ENCODE measurements around the gene NXF1.
"Not testable (repeated sequence)": the region's sequence is repeated elsewhere in the genome, so short reads cannot be mapped to it uniquely, and the experiment has no call there.

The NXF1 gene

GRCh38 chr11:62835336-62835735 lies 30.1 kb upstream of the NXF1 start:
- DNase-seq = no peak
- in situ Hi-C loops (cut with MboI; ENCODE audit: low pct_unique_long_range_greater_than_20kb, low sequenced_read_pairs) = no loop called here

DNA sequence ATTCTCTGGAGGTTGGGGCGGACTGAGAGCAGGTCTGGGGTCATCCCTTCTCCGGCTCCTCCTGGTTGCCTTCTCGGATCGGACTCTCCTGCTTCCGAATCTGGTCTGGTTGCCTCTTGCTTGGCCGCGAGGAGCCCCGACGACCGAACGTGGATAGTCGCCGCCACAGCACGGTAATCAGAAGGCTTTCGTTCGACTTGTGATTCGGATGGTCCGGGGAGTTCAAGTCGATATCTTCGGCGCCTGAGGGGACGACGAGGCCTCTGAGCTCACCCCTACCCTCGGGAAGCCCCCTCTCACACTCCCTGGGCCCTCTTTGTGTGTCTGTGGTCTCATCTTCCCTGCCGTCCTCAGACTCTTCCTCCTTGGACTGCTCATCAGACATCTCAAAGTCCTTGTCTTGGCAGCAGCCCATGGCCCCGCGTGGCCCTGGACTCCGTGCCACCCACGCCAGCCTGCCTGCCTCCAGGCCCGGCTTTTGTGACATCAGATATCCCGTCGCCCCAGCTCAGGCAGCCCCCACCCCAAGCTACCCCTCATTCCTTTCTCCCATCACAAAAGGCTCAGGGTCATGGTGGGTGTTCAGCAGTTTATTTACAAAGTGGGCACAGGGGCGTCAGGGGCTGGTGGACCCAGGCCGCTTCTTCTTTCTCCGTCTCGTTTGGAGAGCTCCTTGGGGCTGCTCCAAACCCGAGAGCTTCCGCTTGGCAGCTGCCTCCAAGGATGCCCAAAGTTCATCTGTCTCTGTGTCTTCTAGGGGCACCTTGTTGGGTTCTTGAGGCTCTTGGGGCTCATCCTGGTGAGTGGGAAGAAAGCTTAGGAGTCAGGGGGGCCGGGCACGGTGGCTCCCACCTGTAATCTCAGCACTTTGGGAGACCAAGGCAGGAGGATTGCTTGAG lies 27.3 kb upstream of the NXF1 start, which contains the start of gene TEX54:
Gene TEX54, minus strand, starts transcription at position 506 of the 899 bp plus-strand sequence.
- DNase-seq = no peak
- in situ Hi-C loops (cut with MboI; ENCODE audit: low pct_unique_long_range_greater_than_20kb, low sequenced_read_pairs) = no loop called here

GRCh38 chr11:62831520-62832335 lies 26.5 kb upstream of the NXF1 start, which contains the start of gene STX5:
Gene STX5 (minus strand): TSS chr11:62832051. CDS start chr11:62831243, 808 bp downstream.
- in situ Hi-C loops (cut with MboI; ENCODE audit: low pct_unique_long_range_greater_than_20kb, low sequenced_read_pairs) = no loop called here
- DNase-seq = peak; percentile 98

DNA sequence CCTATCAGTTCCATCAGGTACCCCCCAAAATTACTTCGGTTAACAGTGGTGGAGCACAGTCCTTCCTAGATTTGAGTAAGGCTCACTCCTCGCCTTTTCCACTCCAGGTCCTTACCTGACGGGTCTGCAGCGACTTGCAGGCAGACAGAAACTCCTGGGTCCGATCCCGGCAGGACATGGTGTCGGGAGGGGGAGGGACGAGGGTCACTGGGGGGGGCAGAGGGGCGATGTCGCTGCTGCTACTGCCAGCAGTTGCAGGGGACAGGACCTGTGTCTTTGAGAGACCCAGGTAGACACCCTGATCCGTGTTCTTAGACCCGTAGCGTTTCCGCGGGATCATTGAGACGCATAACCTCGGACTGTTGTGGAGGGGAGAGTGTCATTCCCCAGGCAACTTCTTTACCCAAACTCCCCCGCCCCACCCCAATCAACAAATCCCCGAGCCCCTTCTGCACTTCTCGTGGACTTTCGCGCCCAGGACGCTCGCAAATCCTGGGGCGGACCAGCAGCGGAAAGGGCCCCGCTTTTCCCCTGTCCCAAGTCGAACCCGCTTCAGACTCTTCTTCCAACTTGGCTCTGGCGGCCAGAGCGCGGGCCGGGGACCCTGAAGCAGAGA lies 25.8 kb upstream of the NXF1 start:
- DNase-seq = no peak
- in situ Hi-C loops (cut with MboI; ENCODE audit: low pct_unique_long_range_greater_than_20kb, low sequenced_read_pairs) = no loop called here

DNA sequence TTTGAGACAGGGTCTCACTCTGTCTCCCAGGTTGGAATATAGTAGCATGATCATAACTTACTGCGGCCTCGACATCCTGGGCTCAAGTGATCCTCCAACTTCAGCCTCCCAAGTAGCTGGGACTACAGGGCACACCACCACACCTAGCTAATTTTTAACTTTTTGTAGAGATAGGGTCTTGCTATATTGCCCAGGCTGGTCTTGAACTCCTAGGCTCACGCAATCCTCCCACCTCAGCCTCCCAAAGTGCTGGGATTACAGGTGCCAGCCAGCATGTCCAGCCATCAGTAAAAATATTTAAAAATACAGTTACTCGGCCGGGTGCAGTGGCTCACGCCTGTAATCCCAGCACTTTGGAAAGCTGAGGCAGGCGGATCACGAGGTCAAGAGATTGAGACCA lies 22.9 kb upstream of the NXF1 start:
- in situ Hi-C loops (cut with MboI; ENCODE audit: low pct_unique_long_range_greater_than_20kb, low sequenced_read_pairs) = not testable (repeated sequence)

DNA sequence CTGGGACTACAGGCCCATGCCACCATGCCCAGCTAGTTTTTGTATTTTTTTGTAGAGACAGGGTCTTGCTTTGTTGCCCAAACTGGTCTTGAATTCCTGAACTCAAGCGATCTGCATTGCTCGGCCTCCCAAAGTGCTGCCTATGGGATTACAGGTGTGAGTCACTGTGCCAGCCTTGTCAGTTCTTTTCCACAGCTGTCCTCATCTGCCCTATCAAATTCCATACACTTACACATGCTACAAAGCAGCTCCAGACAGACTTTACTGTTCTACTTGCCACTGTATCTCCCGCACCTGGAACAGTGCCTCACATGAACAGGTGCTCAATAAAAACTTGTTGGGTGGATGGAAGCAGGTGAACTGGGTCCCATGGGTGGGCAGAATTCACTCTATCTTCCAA lies 18.4 kb upstream of the NXF1 start:
- DNase-seq = no peak
- in situ Hi-C loops (cut with MboI; ENCODE audit: low pct_unique_long_range_greater_than_20kb, low sequenced_read_pairs) = no loop called here

More for the DNA sequence above, 22.9 kb upstream of the NXF1 start:
- DNase-seq = not testable (repeated sequence)

DNA sequence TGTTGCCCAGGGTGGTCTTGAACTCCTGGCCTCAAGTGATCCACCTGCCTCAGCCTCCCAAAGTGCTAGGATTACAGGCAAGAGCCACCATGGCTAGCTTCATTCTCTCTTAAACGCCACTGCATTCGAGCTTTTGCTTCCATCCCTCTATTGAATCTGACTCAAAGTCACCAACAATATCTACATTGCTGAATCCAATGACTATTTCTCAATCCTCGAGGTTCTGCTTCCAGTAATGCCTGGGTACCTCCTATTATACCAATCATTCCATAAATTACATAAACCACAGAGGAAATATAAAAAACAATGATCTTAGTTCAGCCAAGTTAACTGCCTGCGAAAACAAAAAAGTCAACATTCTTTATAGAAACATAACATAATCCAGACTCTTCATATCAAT lies 11.9 kb upstream of the NXF1 start:
- in situ Hi-C loops (cut with MboI; ENCODE audit: low pct_unique_long_range_greater_than_20kb, low sequenced_read_pairs) = no loop called here
- DNase-seq = no peak

DNA sequence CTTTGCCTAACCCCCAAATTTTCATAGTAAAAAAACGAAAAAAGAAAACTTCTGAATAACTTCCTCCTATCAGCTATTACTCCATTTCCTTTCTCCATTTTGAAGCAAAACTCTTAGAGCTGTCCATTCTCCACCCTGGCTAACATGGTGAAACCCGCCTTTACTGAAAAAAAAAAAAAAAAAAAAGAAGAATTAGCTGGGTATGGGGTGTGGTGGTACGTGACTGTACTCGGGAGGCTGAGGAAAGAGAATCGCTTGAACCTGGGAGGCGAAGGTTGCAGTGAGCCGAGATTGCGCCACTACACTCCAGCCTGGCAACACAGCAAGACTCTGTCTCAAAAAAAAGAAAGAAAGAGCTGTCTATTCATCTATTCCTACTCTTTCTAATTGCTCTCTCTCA lies 11.3 kb upstream of the NXF1 start:
- in situ Hi-C loops (cut with MboI; ENCODE audit: low pct_unique_long_range_greater_than_20kb, low sequenced_read_pairs) = no loop called here
- DNase-seq = no peak

GRCh38 chr11:62811659-62812058 lies 6.4 kb upstream of the NXF1 start:
- in situ Hi-C loops (cut with MboI; ENCODE audit: low pct_unique_long_range_greater_than_20kb, low sequenced_read_pairs) = no loop called here
- DNase-seq = no peak

- no peak for DNase-seq
- in situ Hi-C loops (cut with MboI; ENCODE audit: low pct_unique_long_range_greater_than_20kb, low sequenced_read_pairs) = no loop called here
Observed at GRCh38 chr11:62810748-62811147, 5.5 kb upstream of the NXF1 start.

- peak; percentile 74 for DNase-seq
- in situ Hi-C loops (cut with MboI; ENCODE audit: low pct_unique_long_range_greater_than_20kb, low sequenced_read_pairs) = no loop called here
Observed at GRCh38 chr11:62806611-62807121, 1.4 kb upstream of the NXF1 start.

- in situ Hi-C loops (cut with MboI; ENCODE audit: low pct_unique_long_range_greater_than_20kb, low sequenced_read_pairs) = no loop called here
- DNase-seq = no peak
Observed at GRCh38 chr11:62805961-62806441, 761 bp upstream of the NXF1 start.

- peak; percentile 29 for DNase-seq
- in situ Hi-C loops (cut with MboI; ENCODE audit: low pct_unique_long_range_greater_than_20kb, low sequenced_read_pairs) = no loop called here
Observed at GRCh38 chr11:62804310-62805075, 747 bp downstream of the NXF1 start.

GRCh38 chr11:62801071-62801470 lies 4.2 kb downstream of the NXF1 start:
- in situ Hi-C loops (cut with MboI; ENCODE audit: low pct_unique_long_range_greater_than_20kb, low sequenced_read_pairs) = no loop called here
- DNase-seq = no peak

GRCh38 chr11:62799486-62799885 lies 5.8 kb downstream of the NXF1 start:
- DNase-seq = no peak
- in situ Hi-C loops (cut with MboI; ENCODE audit: low pct_unique_long_range_greater_than_20kb, low sequenced_read_pairs) = no loop called here

- in situ Hi-C loops (cut with MboI; ENCODE audit: low pct_unique_long_range_greater_than_20kb, low sequenced_read_pairs) = no loop called here
- DNase-seq = no peak
Observed at GRCh38 chr11:62796281-62796680, 9.0 kb downstream of the NXF1 start.

GRCh38 chr11:62794201-62794775 lies 11.0 kb downstream of the NXF1 start:
- in situ Hi-C loops (cut with MboI; ENCODE audit: low pct_unique_long_range_greater_than_20kb, low sequenced_read_pairs) = no loop called here

GRCh38 chr11:62792202-62792575 lies 13.1 kb downstream of the NXF1 start:
- in situ Hi-C loops (cut with MboI; ENCODE audit: low pct_unique_long_range_greater_than_20kb, low sequenced_read_pairs) = no loop called here

More at GRCh38 chr11:62794201-62794775, 11.0 kb downstream of the NXF1 start:
- no peak for DNase-seq

More at GRCh38 chr11:62792202-62792575, 13.1 kb downstream of the NXF1 start:
- no peak for DNase-seq

Data from KBM-7 (cell line).